GM21360 (cell line): ENCODE results near the gene TNFAIP8L1.

Experiments
- ATAC-seq: cut with Tn5 transposase; IDR thresholded peaks from one replicate; pipeline ENCODE4 v1.9.1; 2021; ENCODE audit warnings: mild to moderate bottlenecking, moderate library complexity; ENCODE audit not compliant: unreplicated experiment

Gene TNFAIP8L1

GRCh38 chr19:4699826-4700692, 60.7 kb downstream of the TNFAIP8L1 start:
- no peak for ATAC-seq

DNA sequence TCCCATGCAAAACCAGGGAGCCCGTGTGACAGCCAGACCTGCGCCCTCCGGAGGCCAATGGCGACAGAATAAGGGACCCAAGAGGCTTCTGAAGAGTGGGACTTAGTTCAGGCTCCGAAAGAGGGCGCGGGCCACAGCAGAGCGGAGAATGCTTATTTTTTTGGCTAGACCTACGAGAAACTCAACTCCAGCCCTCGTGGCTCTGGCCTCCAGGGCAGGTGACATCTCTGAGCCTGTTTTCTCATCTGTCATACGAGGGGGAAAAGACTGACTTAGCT, 61.3 kb downstream of the TNFAIP8L1 start:
- no peak for ATAC-seq

DNA sequence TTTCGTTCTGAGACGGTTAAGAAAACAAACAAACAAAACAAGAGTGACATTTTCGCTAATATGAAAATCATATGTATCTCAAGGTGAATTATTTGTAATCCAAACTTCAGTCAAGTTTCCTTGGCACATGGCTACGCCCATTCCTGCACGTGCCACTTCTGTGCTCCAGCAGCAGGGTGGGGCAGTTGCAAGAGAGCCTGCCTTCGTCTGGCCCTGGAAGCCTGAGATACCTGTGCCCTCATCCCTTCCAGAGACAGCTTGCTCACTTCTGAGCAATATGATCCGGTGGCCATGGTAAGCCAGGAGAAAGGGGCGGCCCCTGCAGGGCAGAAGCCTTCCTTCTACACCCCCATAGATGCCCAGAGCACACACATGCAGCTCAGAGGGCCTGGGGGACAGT, 62.2 kb downstream of the TNFAIP8L1 start:
- no peak for ATAC-seq

DNA sequence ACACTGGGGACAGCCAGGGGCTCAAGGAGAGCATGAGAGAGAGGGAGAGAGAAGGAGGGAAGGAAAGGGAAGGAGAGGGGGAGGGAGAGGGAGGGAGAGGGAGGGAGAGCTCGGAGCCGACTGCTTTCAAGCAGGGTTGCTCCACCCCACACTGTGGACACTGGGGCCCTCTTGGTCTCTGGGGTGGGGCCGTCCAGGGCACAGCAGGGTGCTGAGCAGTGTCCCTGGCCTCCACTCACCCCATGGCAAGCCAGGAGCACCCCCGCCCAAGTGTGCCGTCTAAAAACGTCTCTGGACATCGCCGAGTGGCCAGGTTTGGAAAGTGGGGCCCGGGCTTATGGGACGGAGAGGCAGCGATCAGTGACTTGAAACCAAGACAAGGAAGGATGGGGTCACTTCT, 63.4 kb downstream of the TNFAIP8L1 start:
- no peak for ATAC-seq

GRCh38 chr19:4703671-4704316, 64.5 kb downstream of the TNFAIP8L1 start:
- no peak for ATAC-seq

DNA sequence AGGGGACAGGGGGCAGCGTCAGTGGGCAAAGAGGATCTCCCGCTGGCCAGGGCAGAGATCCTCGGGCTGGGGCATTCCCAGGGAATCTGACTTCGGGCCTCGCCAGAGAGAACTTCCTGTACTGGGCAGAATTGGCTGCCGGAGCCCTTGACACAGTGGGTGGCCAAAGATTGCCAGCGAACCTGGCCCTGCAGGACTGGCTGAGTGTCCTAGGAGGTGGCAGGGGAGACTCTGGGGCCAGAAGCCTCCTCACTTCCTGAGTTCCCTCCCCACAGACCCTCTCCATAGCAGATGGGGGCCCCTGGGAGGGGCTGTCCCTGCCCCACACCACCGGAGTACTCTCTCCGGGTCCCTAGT, 65.0 kb downstream of the TNFAIP8L1 start:
- ATAC-seq: no peak
